Measurements from ENCODE around the gene ADAMTS14. TPM values are rescaled to one million over a fixed set of nuclear protein-coding genes. Genes with fewer than 3 reads are reported as not detected.

ADAMTS14 gene
- total RNA-seq, 4 donors from 2014 or later: 4.2 to 12.1 (median 7.4) TPM

DNA sequence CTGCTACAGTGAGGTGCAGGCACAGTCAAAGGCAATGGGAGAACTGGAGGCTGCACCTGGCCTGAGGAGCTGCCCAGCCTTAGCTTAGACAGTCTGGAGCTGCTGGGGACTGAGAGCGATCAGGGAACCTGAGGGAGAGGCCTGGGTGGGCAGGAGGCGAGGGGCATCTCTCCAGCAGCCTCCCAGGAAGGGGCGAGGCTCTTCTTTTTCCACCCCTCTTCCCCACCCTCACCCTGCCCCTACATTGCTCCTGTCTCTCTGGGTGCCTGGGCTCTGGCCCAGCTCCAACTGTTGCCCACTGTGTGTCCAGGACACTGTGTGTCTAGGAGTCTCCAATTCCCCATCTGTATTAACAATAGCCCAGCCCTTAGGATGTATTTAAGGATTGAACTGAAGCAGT is 76.0 kb downstream of the ADAMTS14 start:
- WGBS, 2 donors: 88 to 89% methylated on average over 3 of the region's 3 CpGs

DNA sequence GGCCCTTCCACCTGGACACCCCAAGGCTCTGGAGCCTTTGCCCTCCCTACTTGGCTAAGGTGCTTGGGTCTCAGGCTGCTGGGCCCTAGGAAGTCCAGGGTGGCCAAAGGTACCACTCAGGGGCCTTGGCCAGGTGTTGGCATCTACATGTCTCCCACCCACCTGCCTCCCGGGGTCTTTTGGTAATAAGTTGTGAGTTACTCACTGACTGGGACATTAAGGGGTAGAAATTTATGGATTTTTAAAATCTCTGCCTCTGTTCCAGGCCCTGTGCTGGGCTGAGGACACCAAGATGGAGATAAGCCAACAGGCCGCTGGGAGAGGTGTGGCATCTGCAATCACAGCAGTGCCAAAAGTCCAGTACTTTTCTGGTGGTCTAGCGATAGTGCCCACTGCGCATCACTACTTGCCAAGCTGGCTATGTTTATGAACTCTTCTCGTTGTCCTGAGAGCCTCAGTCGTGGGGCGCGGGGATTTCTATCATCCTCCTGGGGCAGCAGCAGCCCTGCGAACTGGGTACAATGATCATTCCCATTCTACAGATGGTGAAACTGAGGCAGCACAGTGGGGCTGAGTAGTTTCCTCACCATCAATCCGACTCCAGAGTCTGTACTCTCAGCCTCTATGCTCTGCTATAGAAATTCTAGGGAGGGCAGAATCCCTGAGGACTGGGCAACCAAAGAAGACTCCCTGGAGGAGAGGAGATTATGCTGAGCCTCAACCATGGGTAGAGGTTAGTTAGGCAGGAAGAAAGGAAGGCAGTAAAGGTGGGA is 76.7 kb downstream of the ADAMTS14 start:
- Histone ChIP-seq H3K4me3 (no peak overlapping the region), H3K27me3 (no peaks in the 10 kb centered on the region), H3K9me3 (no peaks in the 10 kb centered on the region), H3K27ac (peak overlapping the region in 2 of 4 donors; percentile 1 to 43), H3K4me1 (peaks cover 0 to 39% (median 16%) of the 10 kb centered on the region in 4 donors), H3K36me3 (no peaks in the 10 kb centered on the region)
- WGBS, 2 donors: 90 to 95% methylated on average over 8 to 10 of the region's 10 CpGs
- TF ChIP-seq EP300 (IDR thresholded peaks at IDR 0.05): no peak
- no peak for TF ChIP-seq POLR2A (IDR thresholded peaks at IDR 0.05)
- TF ChIP-seq, protein P1, sequence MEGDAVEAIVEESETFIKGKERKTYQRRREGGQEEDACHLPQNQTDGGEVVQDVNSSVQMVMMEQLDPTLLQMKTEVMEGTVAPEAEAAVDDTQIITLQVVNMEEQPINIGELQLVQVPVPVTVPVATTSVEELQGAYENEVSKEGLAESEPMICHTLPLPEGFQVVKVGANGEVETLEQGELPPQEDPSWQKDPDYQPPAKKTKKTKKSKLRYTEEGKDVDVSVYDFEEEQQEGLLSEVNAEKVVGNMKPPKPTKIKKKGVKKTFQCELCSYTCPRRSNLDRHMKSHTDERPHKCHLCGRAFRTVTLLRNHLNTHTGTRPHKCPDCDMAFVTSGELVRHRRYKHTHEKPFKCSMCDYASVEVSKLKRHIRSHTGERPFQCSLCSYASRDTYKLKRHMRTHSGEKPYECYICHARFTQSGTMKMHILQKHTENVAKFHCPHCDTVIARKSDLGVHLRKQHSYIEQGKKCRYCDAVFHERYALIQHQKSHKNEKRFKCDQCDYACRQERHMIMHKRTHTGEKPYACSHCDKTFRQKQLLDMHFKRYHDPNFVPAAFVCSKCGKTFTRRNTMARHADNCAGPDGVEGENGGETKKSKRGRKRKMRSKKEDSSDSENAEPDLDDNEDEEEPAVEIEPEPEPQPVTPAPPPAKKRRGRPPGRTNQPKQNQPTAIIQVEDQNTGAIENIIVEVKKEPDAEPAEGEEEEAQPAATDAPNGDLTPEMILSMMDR (IDR thresholded peaks at IDR 0.05): no peak
- no peak for DNase-seq (ENCODE audit: low spot score in 2 of 2)

More for the DNA sequence above, 76.0 kb downstream of the ADAMTS14 start:
- Histone ChIP-seq H3K9me3 (no peaks in the 10 kb centered on the region), H3K27ac (peak overlapping the region in 1 of 4 donors; percentile 43), H3K36me3 (no peaks in the 10 kb centered on the region), H3K4me1 (peaks cover 0 to 39% (median 16%) of the 10 kb centered on the region in 4 donors), H3K4me3 (no peak overlapping the region), H3K27me3 (no peaks in the 10 kb centered on the region)
- TF ChIP-seq, protein P1 (IDR thresholded peaks at IDR 0.05): no peak
- TF ChIP-seq EP300 (IDR thresholded peaks at IDR 0.05): no peak
- TF ChIP-seq POLR2A (IDR thresholded peaks at IDR 0.05): no peak
- DNase-seq (ENCODE audit: low spot score in 2 of 2): no peak

DNA sequence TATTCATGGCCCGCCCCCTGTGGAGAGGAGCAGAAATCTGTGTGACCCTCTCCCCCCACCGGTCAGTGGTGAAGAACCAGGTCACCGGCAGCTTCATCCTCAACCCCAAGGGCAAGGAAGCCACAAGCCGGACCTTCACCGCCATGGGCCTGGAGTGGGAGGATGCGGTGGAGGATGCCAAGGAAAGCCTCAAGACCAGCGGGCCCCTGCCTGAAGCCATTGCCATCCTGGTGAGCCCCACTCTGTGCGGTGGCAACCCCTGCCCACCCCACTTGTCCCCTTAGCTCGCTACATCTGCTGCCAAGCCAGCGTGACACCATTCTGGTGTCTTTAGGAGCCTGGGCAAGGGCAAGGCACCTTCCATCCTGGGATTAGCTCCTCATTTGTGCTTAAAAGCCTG is 77.5 kb downstream of the ADAMTS14 start:
- H3K27me3 ChIP-seq: no peaks in the 10 kb centered on the region
- no peak for DNase-seq (ENCODE audit: low spot score in 2 of 2)
- 75 to 90% methylated on average over 9 to 10 of the region's 10 CpGs for WGBS, 2 donors
- no peaks in the 10 kb centered on the region for H3K36me3 ChIP-seq
- no peak overlapping the region for H3K4me3 ChIP-seq
- H3K9me3 ChIP-seq: no peaks in the 10 kb centered on the region
- TF ChIP-seq, protein P1 (IDR thresholded peaks at IDR 0.05): no peak
- TF ChIP-seq EP300 (IDR thresholded peaks at IDR 0.05) (no peak), POLR2A (IDR thresholded peaks at IDR 0.05) (no peak)
- peaks cover 0 to 44% (median 16%) of the 10 kb centered on the region in 4 donors for H3K4me1 ChIP-seq
- no peak overlapping the region for H3K27ac ChIP-seq

DNA sequence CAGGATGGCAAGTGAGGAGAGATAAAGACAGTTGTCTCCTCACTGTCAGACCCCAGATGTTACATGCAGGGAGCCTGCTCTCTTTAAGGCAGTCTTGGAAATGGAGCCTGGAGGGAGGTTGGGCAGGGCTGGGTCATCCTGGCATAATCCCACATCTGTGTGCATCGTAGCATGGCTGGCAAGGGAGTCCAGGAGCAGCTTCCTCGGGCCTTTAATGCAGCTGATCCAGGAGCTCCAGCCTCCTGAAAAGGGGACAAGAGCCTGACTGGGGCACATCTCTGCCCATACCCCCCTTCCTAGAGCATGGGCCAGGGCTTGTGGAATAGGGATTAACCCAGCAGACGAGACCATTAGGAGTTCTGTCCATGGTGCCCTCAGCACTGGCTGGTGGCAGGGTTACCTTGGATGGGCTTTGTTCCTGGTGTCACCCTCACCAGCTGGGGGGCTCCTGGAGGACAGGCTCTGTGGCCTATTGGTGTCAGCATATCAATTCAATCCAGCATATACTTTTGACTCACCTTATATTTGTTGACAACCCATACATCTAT is 77.9 kb downstream of the ADAMTS14 start:
- Histone ChIP-seq H3K27ac (no peak overlapping the region), H3K27me3 (no peaks in the 10 kb centered on the region), H3K4me1 (peaks cover 0 to 49% (median 16%) of the 10 kb centered on the region in 4 donors), H3K9me3 (no peaks in the 10 kb centered on the region), H3K36me3 (no peaks in the 10 kb centered on the region), H3K4me3 (no peak overlapping the region)
- 30 to 59% methylated on average over 3 of the region's 3 CpGs for WGBS, 2 donors
- no peak for DNase-seq (ENCODE audit: low spot score in 2 of 2)
- TF ChIP-seq, protein P1 (IDR thresholded peaks at IDR 0.05): no peak
- no peak for TF ChIP-seq POLR2A (IDR thresholded peaks at IDR 0.05)
- TF ChIP-seq EP300 (IDR thresholded peaks at IDR 0.05): no peak

DNA sequence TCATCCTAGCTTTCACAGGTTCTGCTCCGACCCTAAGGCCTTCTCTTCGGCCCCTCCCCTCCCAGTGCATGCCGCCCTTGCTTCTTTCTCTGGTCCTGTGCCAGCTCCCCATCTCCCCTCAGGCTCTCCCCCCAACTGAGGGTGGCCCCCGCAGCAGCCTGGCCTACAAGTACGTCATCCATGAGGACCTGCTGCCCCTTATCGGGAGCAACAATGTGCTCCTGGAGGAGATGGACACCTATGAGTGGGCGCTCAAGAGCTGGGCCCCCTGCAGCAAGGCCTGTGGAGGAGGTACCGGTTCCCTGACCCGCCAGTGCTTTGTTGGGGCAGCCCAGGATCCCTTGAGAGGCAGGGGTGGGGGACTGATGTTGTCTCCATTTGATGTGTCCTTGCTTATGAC is 79.0 kb downstream of the ADAMTS14 start:
- peaks cover 0 to 49% (median 16%) of the 10 kb centered on the region in 4 donors for H3K4me1 ChIP-seq
- no peaks in the 10 kb centered on the region for H3K36me3 ChIP-seq
- no peaks in the 10 kb centered on the region for H3K9me3 ChIP-seq
- DNase-seq (ENCODE audit: low spot score in 2 of 2): no peak
- H3K27me3 ChIP-seq: no peaks in the 10 kb centered on the region
- 86 to 93% methylated on average over 8 of the region's 9 CpGs for WGBS, 2 donors
- no peak overlapping the region for H3K4me3 ChIP-seq
- TF ChIP-seq EP300 (IDR thresholded peaks at IDR 0.05) (no peak), POLR2A (IDR thresholded peaks at IDR 0.05) (no peak)
- TF ChIP-seq, protein P1 (IDR thresholded peaks at IDR 0.05): no peak
- H3K27ac ChIP-seq: peak overlapping the region in 1 of 4 donors; percentile 26

All from tibial nerve (tissue), 4 donors.